Measurements from ENCODE around the gene MITF.

MITF gene

DNA sequence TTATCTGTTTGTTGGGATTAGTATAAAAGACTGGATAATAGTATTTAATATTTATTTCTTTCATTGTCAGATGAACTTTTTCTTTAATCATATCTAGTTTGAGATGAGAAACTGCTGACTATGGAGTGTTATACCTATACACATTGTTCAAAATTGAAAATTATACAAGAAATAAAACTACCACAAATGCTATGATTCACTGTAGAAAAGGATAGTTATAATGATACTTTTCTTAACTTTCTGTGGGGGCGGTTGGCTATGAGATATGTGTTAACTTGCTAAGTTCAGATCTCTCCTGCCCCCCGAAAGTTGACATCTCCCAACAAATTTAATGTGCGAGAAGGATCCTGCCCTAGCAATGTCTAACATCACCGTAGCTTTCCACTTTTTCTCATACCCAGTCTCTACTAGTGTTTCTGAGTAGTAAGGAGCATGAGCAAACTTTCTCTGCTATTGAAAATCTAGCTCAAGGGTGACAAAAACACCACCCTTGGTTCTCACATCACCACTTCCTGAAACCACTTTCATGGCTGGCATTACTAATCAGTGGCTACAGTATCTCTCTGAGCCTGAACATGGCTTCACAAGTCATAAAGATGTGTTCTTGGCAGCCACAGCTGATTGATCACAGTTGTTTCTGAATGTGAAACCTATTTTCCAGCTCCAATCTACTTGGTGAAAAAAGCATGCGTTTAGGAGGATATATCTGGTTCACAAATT is 244.4 kb downstream of the MITF start:
- DNase-seq: no peak

DNA sequence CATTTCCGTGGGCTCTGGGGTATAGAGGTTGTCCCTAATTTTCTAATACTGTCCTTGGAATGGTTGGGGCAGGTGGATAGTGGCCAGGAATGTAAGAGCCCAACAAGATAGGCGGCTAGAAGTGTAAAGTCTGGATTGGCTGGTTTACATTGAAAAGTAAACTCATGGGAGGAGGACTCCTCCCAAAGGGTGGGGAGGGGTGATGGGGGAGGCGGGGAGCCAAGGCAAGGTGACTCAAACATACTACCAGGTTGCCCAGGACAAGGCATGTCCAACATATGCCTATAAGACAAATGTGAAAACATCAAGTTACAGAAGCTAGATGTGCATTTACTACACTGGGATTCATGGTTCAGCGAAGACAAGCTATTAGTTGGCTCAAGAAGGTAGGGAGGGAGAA is 246.0 kb downstream of the MITF start:
- no peak for DNase-seq

DNA sequence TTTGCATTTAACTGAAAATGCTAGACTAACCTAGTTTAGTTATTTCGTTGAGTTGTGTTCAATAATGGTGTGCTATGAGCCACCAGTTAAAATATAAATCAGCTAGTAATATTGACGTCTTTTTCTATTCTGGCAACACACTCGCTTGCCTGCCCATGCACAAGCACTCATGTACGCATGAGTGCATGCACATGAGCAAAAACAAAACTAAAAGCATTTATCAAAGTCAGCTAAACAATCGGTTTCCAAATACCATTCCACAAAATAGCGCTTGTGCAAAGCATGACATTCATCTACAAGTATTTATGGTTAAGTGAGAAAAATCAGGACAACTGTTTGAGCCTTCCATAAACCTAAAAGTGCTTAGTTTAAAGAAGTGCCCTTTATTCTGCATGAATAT is 247.2 kb downstream of the MITF start:
- no peak for DNase-seq

DNA sequence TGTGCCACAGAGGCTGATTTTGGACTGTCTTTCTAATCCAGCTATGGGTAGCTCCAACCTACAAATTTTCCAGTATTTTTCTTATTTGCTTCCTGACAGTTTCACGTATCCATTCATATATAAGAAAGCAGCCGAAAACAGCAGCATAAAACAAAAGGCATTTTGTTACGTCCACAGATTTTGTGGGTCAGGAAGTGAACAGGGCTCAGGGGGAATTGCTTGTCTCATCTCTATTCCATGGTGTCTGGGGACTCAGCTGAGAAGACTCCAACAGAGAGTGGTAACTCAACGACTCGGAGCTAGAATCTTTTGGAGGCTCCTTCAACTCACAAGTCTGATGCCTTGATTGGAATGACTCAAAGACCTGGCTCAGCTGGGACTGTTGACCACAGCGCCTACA is 248.6 kb downstream of the MITF start:
- no peak for DNase-seq

DNA sequence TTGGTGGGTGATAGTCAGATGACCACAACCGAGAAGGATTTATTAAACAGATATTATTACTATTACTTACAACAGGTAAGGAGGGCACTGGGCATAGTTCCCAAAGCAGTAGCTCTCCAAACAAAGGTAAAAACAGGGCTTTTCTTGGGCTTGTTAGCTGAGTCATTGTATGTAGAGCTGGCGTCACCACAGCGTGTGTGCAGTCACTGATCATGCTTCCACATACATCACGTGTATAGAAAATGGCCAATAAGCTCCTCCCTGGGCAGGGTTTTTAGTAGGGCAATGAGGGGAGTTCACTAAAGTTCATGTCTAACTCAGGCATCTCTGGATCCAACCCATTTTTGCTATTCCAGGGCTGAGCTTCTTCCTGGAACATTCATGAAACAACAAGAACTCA is 254.5 kb downstream of the MITF start:
- DNase-seq: no peak

DNA sequence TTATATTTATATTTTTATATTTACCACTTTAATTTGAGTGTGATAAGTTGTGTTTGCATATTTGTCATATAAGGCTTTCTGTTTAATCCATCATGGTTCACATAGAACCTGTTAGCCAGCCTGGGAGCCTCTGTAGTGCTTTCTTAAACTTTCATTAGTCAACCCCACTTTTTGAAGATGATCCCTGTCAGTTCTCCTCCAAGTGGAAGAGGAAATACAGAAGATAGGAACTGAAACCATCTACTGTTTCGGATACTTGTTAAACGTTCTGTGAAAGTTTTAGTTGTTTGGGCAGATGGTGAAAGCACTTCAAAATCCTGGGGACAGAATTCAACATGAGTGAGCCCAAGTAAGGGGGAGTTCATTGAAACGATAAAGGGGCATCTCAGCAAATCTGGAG is 255.7 kb downstream of the MITF start:
- DNase-seq: no peak

DNA sequence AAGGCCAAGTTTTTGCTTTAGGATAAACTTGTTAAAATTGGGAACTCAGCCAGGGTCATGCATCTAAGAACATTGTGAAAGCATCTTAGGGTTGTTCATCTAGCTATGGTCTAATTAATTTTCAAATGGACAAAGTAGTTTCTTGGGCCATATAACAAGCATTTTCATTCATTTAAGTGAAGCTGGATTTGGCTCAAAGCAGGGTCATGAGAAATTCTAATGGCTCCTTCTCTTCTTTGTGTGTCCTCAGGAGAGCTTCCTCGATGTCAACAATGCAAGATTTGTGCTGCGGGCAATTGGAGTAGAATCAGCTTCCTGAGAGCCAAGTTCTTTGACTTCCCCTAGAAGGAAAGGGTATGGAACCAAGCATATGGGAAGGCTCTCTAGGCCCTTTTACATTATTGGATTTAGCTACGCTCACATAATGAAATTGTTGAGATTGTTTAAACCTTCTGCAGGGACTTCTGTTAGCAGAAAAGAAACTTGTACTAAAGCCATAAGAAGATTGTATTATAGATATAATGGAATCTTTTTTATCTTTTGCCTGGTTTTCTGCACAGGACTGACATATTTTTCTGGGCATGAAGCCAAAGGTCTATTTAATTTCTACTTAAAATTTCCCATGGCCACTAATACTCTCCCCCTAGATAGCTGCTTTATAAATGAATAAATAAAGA is 258.5 kb downstream of the MITF start:
- no peak for DNase-seq

DNA sequence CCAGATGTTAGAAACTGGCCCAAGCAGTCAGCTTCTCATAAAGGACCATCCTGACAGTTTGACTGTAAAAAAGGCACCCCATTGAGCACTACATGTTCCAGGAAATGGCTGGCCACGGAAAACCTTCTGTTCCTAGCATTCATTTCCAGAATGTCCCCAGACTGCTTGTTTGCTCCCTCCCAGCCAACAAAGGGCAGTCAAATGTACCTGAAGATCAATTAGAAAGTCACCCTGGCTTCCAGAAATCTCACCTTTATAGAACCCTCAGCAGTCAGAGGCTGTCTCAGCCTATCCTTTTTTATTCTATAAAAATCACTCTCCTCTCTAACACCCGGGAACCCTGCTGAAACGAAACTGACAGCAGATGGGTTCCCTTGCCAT is 259.5 kb downstream of the MITF start:
- no peak for DNase-seq

DNA sequence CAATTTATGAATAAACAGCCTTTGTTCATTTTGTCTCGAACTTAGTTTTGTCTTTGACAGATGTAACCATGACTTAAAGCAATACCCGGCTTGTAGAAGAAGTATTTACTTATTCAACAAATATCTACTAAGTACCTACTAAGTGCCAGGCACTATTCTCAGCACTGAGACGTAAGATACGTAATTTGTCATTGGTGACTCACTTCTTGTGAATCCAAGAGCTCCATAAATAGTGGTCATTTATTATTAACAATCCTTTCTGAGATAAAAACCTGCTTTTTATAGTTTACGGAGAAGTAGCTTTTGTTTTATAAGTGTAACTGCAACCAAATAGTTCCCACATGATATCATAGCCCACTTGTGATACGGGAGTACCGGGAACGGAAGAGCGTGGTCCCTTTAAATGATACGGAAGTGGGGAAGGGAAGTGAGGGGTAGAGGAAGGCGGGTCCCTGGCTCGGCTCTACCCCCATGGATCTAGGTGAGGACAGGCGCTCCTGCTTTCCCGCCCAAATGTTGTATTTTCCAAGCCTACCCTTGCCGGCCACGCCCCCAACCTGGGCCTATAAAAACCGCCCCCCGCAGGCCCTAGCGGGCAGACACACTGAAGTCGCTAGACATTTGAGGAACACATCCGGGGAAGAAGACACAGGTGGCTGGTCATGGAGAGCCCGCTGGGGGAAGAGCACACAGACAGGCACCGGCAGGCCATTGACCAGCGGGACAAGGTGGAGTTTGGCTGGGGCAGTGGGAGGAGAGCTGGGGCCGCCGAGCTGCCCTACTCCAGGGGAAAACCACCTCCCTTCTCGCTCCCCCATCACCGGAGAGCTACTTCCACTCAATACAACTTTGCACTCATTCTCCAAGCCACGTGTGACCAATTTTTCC is 260.1 kb downstream of the MITF start, which contains the start of gene SAMMSON:
Gene SAMMSON, plus strand, starts transcription at position 594 of the 888 bp plus-strand sequence.
- DNase-seq: peak; percentile 89

DNA sequence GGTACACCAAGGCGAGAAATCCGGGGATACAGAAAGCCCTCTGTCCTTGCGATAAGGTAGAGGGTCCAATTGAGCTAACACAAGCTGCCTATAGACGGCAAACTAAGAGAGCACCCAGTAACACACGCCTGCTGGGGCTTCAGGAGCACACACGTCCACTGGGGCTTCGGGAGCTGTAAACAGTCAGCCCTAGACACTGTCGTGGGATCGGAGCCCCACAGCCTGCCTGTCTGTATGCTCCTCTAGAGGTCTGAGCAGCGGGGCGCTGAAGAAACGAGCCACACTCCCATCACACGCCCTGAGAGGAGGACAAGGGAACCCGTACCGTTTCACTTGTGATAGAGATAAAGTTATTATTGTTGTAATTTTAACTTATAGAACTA is 260.8 kb downstream of the MITF start:
- DNase-seq: peak; percentile 69

DNA sequence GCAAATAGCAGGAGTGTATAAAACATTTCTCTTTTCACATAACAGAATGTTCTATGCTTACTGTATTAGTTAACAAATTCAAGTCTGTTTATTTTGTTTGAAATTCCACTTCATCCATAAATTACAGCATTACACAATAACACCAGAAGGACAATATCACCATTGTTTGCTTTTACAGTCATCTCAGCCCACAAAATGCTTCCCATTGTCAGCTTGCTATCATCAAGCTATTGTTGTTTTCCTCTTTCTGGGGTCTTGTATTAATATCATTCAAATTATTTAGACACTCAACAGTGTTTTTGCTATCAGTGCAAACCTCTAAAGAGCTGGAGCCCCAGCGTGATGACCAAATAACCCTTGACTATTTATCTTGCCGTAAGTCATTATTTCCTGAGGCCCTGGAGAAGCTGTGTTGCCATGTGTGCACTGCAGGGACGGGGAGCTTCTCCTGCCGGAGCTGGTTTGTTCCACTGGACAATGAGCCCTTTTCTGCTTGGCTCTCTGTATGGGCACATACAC is 261.4 kb downstream of the MITF start:
- peak; percentile 21 for DNase-seq

DNA sequence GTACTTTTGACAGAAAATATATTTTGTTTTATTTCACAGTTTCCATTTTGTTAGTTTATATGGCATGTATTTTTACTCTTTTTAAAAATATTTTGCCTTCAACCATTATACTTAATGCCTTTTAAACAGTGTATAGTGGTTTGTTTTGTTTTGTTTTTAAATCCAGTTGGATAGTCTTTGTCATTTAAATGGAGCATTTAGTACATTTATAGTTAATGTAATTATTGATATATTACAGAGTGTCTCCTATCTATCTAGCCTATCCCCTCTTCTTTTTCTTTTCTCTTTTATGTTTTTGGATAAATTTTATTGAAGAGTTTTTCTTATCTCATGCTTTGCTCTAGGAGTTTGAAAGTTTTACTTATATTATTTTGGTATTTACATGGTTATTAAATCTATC is 263.9 kb downstream of the MITF start:
- no peak for DNase-seq

DNA sequence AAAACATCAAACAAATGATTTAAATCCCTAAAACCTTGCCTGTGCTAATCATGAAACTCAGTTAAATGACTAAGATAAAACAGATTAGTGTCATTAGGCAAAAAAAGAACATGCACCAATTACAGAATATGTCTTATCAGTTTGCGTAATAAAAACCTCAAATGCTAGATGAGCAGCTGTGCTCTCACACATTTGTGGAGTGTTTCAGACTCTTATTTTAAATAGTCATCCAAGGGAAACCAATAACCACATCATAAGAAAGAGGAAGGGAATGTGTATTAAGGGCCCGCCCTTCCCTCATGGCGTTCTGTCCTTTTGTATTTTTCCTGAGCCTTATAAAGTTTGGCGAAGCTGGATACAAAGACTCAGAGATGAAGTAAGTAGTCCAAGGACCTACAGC is 266.8 kb downstream of the MITF start:
- DNase-seq: no peak

DNA sequence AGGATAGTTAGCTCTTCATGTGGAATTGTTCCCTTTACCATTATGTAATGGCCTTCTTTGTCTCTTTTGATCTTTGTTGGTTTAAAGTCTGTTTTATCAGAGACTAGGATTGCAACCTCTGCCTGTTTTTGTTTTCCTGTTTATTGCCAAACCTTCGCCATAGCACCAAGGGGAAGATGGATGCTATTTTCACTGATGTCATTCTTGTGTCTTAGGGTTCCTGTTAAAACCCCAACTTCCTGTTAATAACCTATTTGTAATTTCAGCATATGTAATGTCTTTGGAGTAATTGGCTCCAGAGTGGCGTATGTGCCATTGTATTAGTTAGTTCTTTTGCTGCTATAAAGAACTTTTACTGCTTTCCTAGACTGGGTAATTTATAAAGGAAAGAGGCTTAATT is 271.1 kb downstream of the MITF start:
- DNase-seq: no peak

DNA sequence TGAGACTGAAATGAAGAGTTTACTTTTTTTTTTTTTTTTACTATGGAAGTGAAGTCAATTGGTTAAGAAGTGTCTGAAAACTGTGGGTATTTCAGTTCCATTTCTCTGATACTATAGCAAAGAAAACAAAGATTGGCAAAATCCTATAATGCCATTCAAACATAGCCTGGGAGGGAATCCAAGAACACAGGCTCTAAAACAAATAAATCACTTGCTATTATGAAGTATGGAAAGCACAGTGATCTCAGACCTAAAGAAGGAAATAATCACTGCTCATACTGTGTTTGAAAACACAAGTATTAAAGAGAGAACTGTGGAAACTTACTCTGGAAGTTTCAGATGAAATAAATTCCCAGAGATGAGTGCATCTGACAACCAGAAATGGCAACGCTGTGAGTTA is 272.3 kb downstream of the MITF start:
- no peak for DNase-seq

All from NCI-H2227 treated with DMSO at 0.1 percent for 48 hours (cell line).